ENCODE measurements around the gene WNT9A.

WNT9A gene

GRCh38 chr1:227925582-227926198 lies 22.0 kb downstream of the WNT9A start:
- TF ChIP-seq, protein P1, sequence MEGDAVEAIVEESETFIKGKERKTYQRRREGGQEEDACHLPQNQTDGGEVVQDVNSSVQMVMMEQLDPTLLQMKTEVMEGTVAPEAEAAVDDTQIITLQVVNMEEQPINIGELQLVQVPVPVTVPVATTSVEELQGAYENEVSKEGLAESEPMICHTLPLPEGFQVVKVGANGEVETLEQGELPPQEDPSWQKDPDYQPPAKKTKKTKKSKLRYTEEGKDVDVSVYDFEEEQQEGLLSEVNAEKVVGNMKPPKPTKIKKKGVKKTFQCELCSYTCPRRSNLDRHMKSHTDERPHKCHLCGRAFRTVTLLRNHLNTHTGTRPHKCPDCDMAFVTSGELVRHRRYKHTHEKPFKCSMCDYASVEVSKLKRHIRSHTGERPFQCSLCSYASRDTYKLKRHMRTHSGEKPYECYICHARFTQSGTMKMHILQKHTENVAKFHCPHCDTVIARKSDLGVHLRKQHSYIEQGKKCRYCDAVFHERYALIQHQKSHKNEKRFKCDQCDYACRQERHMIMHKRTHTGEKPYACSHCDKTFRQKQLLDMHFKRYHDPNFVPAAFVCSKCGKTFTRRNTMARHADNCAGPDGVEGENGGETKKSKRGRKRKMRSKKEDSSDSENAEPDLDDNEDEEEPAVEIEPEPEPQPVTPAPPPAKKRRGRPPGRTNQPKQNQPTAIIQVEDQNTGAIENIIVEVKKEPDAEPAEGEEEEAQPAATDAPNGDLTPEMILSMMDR (IDR thresholded peaks at IDR 0.05; ENCODE audit: insufficient read depth, low read length, missing control alignments): no peak
- POLR2A ChIA-PET: no interaction called here
- CTCF ChIA-PET: interaction anchor here (0.8 kb wide), 1 partner anchor 164 kb away, joined by 3 read pairs; no protein-coding TSS in a partner anchor
- H3K4me3 ChIP-seq (ENCODE audit: low read depth, low read length): no peak overlapping the region
- DNase-seq (ENCODE audit: low read depth, low spot score): no peak

DNA sequence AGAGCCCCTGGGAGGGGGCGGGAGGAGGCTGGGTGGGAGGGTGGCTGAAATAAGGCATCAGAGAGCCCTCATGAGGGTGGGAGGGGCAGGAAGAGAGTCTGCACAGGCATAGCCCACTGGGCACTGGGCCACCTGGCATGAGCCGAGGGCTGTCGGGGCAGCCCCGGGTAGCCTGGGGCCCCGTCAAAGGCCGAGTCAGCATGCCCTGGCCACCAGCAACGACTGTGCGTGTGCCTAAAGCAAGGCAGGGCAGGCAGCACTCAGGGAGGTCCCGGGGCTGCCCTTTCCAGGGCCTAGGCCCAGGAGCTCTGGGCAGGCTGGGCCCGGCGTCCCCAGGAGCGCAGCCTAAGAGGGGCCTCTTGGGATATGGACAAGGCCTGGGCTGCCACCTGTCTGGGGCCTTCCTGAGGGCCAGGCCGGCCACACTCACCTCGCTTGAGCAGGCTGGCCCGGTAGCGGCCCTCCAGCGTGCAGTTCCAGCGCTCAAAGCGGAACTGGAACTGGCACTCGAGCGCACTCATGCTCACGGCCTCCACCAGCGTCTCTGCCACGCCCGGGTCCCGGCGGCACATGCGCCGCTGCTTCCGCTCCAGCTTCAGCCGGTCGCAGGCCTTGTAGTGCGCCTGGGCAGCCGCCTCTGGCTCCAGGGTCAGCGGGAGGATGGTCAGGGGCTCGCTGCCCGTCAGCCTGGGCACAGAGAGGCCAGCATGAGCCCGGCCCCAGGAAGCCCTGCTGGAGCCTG lies 22.7 kb downstream of the WNT9A start:
- POLR2A ChIA-PET: no interaction called here
- no peak for DNase-seq (ENCODE audit: low read depth, low spot score)
- CTCF ChIA-PET: no interaction called here
- TF ChIP-seq, protein P1 (IDR thresholded peaks at IDR 0.05; ENCODE audit: insufficient read depth, low read length, missing control alignments): no peak
- no peak overlapping the region for H3K4me3 ChIP-seq (ENCODE audit: low read depth, low read length)

DNA sequence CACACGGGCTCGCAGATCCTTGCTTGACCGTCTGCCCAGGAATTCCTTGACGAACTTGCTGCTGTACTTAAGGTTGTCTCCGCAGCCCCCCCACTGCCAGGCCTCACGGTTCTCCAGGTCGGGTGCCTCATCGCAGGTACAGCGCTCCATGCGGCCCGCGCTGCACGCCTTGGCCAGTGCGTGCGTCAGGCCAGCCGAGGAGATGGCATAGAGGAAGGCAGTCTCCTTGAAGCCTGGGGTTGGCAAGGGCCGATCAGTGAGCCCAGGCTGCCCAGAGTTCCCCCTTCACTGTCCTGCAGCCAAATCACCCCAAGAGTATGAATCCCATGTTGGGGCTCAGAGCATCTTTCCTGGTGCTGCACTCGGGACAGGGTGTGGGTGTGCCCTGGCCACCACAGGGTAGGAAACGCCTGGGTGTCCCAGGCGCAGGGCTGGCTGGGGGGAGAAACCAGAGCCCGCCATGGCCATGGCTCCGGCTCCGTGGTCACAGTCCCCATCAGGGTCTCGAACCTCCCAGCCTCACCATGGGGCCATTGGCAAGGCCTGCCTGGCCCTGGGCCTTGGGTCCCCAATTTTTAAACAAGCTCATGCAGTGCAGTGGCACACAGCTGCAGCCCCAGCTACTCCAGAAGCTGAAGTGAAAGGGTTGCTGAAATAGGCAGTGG lies 23.4 kb downstream of the WNT9A start:
- CTCF ChIA-PET: no interaction called here
- H3K4me3 ChIP-seq (ENCODE audit: low read depth, low read length): no peak overlapping the region
- POLR2A ChIA-PET: no interaction called here
- TF ChIP-seq, protein P1 (IDR thresholded peaks at IDR 0.05; ENCODE audit: insufficient read depth, low read length, missing control alignments): no peak
- DNase-seq (ENCODE audit: low read depth, low spot score): no peak

DNA sequence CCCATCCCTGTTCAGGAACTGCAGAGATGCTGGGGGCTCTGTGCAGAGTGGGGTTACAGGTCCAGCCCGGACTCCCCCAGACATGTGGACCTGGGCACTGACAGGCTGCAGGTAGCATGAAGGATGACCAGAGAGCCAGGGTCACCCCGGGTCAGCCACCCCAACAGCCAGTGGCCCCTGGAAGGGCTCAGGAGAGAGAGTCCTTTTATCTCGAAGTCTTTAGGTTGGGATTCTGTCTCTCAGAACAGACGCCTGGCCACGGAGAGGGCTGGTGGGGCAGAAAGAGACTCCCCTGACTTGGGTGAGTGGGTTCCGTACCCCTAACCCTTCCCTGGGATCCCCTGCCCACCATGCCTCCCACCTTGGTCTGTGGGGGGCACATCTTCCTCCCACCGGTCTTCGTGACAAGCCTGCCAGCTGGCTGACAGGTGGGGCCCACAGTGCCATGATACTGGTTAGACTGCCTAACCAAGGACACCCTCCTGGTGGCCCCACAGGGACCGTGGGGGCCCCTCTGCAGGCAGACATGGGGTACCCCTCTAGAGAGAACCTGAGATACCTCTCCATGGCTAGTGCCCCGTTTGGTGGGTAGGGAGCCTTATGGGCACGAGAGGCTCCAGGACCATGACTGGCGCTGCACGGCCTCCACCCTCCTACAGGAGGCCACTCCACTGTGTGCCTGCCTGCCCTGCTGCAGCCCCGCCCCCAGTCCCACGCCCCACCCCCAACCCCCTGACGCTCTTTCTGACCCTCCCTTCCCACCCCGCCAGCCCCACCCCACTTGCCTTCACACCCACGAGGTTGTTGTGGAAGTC lies 24.2 kb downstream of the WNT9A start:
- CTCF ChIA-PET: no interaction called here

GRCh38 chr1:227922501-227923352 lies 25.0 kb downstream of the WNT9A start:
- DNase-seq (ENCODE audit: low read depth, low spot score): no peak
- CTCF ChIA-PET: no interaction called here
- POLR2A ChIA-PET: no interaction called here
- TF ChIP-seq, protein P1 (IDR thresholded peaks at IDR 0.05; ENCODE audit: insufficient read depth, low read length, missing control alignments): no peak
- H3K4me3 ChIP-seq (ENCODE audit: low read depth, low read length): no peak overlapping the region

More for the DNA sequence above, 24.2 kb downstream of the WNT9A start:
- H3K4me3 ChIP-seq (ENCODE audit: low read depth, low read length): no peak overlapping the region
- DNase-seq (ENCODE audit: low read depth, low spot score): no peak
- TF ChIP-seq, protein P1 (IDR thresholded peaks at IDR 0.05; ENCODE audit: insufficient read depth, low read length, missing control alignments): no peak
- POLR2A ChIA-PET: no interaction called here
